GM19372 (cell line): ENCODE results near the gene SRGAP2C.
"Not testable (repeated sequence)": the region's sequence is repeated elsewhere in the genome, so short reads cannot be mapped to it uniquely, and the experiment has no call there.

Source experiments
- ATAC-seq: cut with Tn5 transposase; IDR thresholded peaks from one replicate; pipeline ENCODE4 v1.9.1; 2021; ENCODE audit warnings: mild to moderate bottlenecking, low read depth, moderate library complexity; ENCODE audit not compliant: unreplicated experiment

SRGAP2C gene

DNA sequence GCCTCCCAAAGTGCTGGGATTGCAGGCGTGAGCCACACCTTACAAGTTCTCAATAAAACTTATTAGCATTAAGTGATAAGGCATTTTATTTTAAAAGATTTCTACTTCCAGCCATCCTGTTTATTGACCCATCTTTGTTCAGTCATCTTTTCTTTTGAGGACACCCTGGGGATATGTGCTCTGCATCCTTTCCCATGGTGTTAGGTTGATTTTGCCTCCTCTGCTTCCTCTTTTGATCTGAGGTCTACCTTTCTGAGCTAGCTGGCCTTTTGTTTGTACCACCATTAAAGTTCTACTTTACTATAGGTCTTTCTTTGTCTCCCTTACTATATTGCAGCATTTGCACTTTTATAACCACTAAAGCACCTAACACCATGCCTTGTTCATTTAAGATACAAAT lies 136.9 kb downstream of the SRGAP2C start:
- not testable (repeated sequence) for ATAC-seq

GRCh38 chr1:121324726-121325125 lies 140.0 kb downstream of the SRGAP2C start:
- ATAC-seq: not testable (repeated sequence)

DNA sequence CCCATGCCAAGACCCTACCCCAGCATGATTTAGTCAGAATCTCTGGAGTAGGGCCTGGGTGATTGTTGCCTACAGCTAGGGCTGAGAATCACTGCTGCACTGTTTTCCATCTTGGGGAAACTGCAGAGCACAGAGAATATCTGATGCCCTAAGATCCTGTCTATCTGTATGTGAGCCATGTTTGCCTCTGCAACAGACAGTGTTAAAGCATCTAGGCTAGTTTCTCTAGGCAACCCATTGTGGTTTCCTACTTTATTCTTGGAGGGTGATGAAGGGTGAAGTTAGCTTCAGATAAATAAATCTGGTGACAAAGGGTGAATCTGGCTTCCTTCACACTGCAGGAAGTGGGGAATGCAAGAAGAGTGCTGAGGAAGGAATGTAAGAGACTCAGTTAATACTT lies 147.4 kb downstream of the SRGAP2C start:
- ATAC-seq: not testable (repeated sequence)

DNA sequence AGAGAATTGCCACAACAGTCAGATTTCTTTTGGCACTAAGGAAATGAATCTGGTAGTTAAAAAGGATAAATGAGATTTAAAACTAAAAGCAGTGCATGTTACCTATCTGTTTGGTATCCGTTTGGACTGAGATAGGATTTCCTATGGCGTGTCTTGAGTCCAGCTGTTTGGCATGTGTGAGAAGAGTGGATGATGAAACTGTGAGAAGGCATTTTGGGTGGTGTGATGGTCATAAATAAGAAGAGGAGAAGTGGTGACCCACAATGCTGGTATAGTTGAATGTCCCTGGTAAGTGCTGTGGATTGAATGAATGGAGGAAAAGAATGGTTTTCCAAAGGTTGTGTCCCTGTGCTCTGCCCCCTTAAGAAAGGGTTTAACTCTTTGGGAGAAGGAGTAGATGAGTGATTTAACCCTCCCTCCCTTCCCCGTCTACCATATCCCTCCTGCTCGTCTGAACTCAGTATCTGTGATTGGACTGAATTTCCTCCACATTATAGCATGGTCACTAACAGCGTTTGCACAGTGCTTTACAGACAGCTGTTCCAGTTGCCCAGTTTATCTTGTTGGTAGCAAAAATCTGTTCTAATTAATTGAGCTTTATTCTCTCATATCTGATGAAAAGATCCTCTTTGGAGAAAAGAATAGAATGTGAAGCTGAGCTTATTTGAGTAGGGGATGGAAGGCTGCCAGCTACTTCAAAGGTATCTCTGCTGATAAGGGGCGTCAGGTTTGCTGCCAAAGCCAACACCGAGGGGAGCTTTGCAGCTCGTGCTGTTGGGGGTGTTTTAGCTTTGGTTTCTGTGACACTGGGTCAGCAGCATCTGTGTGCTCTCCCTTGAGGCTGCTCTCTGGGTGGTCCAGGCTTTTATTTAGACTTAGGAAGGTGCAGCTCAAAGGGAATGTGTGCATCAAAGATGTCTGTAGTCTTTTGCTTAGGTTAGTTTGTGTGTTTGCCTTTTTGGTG lies 148.1 kb downstream of the SRGAP2C start:
- not testable (repeated sequence) for ATAC-seq

GRCh38 chr1:121337958-121338357 lies 153.2 kb downstream of the SRGAP2C start:
- not testable (repeated sequence) for ATAC-seq

DNA sequence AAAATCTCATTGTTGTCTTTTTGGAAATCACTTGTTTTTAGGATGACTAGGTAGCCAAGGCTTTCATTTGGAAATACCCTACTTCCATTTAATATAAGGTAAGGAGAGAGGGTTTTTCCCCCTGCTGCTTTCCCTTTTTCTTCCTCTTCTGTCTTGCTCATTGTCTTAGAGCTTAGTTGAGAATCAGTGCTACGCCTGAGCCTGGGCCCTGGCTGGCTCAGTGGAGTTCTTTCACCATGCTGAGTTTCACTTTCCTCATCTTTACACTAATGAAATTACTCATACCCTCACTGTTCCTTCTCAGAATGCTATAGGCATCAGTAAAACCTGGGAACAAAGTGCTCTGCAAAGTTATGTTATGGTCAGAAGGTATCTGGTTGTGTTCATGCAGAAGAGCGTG lies 154.8 kb downstream of the SRGAP2C start:
- ATAC-seq: not testable (repeated sequence)

DNA sequence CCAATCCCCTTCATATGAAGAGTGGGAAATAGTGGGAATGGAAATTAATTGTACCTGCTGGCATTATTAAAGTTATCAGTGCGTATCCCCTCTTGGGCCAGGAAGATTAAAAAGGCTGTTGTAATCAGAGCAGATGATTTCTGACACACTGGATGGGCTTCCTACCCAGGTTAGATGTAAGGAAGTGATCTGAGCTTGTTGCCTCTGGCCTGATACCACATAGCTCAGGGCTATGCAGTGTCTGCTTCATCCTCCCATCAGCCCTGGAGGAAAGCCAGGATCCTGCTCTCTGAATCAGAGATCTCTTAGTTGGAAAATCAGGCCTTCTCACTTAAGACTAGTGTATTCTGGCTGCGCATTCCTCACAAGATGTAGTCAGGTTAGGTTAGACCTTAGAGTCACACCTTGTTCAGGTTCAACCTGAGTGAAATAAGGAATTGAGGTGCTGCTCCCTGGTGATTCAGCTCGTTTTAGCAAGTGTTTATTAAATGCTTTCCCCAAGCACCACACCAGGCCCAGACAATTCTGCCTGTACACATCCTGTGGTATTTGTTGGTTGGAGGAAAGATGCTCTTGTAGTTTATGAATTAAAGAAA lies 158.6 kb downstream of the SRGAP2C start:
- ATAC-seq: not testable (repeated sequence)

DNA sequence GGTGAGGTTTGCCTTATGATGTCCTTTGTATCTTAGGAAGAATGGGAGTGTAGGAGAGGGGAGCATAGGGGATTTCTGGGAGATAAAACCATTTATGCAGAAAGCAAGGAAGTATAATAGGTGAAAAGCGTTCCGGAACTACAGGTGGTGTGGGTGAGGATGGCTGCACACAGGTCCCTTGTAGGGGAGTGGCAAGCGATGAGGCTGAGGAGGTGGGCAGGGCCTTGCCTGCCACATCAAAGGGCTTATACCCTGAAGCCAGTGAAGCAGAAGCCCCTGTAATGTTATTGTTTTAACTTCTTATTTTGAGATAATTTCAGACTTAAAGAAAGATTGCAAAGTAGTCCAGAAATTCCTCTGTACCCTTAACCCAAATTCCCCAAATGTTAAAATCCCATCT lies 159.6 kb downstream of the SRGAP2C start:
- ATAC-seq: not testable (repeated sequence)

DNA sequence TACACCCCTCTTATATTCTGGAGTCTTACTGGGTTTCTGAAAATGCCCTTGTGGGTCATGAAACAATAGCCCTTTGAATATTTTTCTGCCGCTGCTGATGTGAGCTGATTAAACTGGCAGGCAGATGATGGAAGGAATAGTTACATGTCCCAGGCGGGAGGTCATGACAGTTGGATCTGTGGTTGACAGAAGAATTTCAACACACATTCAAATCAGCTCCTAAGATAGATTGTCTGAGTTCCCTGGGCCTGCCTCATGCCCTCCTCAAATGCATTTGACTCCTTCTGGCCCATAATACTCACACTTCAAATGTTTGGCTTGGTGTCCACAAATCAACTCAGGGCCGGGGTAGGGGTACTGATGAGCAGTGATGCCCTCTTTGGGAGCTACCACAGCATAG lies 161.9 kb downstream of the SRGAP2C start:
- ATAC-seq: not testable (repeated sequence)

- ATAC-seq: not testable (repeated sequence)
These were observed 162.7 kb downstream of the SRGAP2C start for GRCh38 chr1:121347476-121347875.

DNA sequence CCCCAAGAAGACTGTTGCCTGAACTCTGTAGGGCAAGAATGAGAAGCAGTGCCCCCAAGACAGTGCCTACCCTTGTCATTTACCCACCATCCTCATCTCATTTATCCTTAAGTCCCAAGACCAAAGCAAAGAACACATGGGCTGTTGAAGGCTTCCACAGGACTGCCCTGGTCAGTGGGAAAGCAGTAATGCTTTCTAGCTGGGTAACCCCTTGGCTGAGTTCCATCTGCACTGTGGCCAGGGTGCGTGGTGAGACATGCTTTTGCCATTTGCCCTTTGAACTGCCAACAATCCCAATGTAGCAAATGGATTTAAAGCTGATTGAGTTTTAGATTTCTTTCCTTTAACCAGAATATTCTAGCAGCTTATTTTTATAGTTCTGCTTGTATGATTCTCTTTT lies 163.3 kb downstream of the SRGAP2C start:
- ATAC-seq: not testable (repeated sequence)

- ATAC-seq: not testable (repeated sequence)
These were observed 164.7 kb downstream of the SRGAP2C start for GRCh38 chr1:121349332-121349967.

DNA sequence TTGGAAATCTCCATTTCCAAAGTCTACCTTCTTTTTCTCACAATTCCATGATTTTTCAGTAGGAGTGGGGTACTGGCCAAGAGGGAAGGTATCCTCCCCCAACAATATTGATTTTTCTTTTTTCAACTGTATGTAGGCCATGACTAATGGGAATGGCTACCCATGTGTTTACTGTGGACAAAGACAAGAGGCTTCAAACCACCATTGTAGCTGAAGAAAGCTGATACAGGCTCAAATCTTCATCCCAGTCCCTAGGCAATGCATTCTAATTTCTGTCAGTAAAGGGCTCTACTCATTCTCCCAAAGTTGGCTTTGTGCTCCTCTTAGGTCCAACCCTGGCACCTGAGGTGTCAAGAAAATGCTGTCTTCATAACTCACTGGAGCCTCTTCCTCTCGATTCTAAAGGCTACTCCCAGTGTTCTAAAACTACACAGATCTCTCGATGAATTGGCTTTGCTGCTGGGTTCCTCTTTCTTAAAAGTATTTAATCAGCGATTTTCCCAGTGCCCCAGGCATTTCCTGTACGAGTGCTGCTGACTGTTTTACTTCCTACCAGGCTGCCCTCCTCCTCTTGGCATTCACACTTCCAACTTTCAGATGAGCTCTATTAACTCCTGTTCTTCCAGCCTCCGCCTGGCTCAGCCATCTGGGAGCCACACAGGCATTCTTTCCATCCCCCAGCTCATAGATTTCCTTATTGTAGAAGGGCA lies 171.1 kb downstream of the SRGAP2C start:
- ATAC-seq: not testable (repeated sequence)

DNA sequence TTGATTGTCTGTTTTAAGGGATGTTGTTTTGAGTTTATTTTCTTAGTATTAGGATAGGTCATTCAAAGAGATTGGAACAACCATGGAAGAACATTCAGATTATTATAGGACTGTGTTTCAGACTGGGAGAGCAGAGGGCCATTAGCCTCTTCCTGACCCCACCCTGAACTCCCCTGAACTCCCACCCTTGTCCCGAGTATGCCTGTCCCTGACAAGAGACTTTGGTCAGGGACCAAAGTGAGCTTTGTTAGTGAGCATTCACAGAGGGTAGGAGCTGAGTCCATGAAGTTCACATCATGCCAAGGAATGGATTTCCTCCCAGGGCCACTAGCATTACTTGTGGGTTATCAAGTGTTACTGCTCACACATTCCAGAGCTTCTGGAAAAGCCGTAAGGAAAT lies 172.0 kb downstream of the SRGAP2C start:
- ATAC-seq: not testable (repeated sequence)

- not testable (repeated sequence) for ATAC-seq
These were observed 175.8 kb downstream of the SRGAP2C start for GRCh38 chr1:121360531-121360930.

DNA sequence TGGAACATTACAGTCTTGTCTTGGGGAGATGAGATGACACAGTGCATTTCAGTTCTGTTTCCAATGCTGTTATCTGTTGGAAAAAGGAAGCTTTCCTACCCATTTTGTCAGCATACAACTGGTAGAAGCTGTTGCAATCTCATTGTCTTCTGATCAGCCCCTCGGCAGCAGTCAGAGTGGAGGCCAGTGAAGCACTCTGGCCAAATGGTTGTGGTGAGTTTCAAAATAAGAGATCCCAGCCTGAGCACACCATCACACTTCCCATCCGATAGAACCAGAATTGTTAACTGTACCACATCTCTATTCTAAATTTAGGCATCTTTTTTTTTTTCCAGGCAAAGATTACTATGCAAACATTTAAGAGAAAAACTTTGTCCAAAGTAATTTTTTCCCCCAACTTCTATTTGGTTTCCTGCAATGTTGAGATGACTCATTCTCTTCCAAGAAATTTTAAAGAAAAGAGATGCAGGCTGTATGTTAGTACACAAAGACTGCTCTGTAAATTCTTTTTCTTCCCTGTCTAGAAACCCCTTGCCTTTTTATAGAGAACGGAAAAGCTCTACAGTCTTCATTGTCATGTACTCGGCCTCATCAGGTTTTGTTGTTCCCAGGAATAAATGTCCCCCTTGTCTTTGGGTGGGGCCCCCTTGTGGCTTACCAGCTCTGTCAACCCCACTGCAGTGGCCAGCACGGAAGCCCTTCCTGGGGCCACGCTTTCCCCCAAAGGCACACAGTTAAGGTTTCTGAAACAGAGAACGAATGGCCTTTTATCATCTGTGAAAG lies 176.9 kb downstream of the SRGAP2C start:
- not testable (repeated sequence) for ATAC-seq

- ATAC-seq: not testable (repeated sequence)
These were observed 177.6 kb downstream of the SRGAP2C start for GRCh38 chr1:121362234-121362883.

DNA sequence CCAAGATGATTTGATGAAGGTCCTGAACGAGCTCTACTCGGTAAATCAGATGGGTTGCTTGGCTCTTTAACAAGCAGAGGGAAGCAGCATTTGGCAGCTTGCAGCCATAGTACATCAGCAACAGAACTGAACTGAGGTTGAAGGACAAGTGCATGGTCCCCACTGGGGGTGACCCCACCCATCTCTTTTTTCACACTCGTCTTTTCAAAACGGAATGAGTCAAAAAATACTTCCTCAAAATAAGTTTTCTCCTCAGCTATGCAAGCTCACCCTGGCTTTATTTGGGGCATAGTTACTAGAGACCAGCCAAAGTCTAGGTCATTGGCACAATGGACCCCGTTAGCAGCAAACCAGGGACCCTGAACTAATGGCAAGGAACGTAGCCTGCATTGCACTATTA lies 180.5 kb downstream of the SRGAP2C start:
- ATAC-seq: not testable (repeated sequence)

DNA sequence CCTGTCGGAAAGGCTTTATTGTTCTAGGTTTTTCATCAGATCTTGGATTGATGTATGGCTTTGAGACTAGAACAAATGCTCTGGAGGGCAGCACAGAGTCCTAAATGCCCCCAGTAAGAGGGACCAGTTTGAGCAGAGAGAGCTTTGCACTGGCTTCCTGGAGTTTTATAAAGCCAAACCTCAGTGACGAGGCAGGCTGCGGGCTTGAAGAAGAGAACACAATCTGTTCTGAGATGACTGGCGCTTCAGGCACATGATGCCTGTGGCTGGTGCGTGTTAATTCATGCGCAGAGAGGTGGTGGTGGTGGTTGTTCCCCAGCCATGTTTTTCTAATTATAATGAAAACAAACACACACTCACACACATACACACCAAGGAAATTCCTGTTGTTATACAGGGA lies 180.9 kb downstream of the SRGAP2C start:
- not testable (repeated sequence) for ATAC-seq
